WERI-Rb-1 (cell line): ENCODE data around the gene JMJD7.

Experiments
- DNase-seq: peaks from one replicate; pipeline ENCODE4 v3.0.0-alpha.2; 2020
- H3K27ac ChIP-seq: fragments of 250-450 bp; sonication (Bioruptor Pico); 2 replicates; pipeline ENCODE4 v1.5.1; 2020; ENCODE audit warnings: mild to moderate bottlenecking, moderate library complexity
- H3K27me3 ChIP-seq: fragments of 250-450 bp; sonication (Bioruptor Pico); 2 replicates; pipeline ENCODE4 v1.5.1; 2021; ENCODE audit warnings: mild to moderate bottlenecking, low read depth, moderate library complexity; ENCODE audit not compliant: insufficient read depth, severe bottlenecking
- H3K36me3 ChIP-seq: fragments of 250-450 bp; sonication (Bioruptor Pico); 2 replicates; pipeline ENCODE4 v1.5.1; 2020; ENCODE audit warnings: mild to moderate bottlenecking, moderate library complexity
- H3K4me3 ChIP-seq: 2 replicates; pipeline ENCODE4 v1.5.1; 2011; ENCODE audit warnings: low read depth, mild to moderate bottlenecking, control low read depth, low read length
- H3K9me3 ChIP-seq: fragments of 250-450 bp; sonication (Bioruptor Pico); 2 replicates; pipeline ENCODE4 v1.5.1; 2021; ENCODE audit warnings: mild to moderate bottlenecking, moderate library complexity; ENCODE audit not compliant: severe bottlenecking
- CTCF ChIP-seq: IDR thresholded peaks from 2 replicates; pipeline ENCODE4 v1.5.1; 2011; ENCODE audit warnings: low read depth, mild to moderate bottlenecking, control low read depth, inconsistent platforms, low read length

JMJD7 gene

GRCh38 chr15:41782371-41783282 is 45.3 kb upstream of the JMJD7 start:
- H3K27ac ChIP-seq, result no peak overlapping the region
- no peaks in the 10 kb centered on the region for H3K9me3 ChIP-seq
- H3K36me3 ChIP-seq, result no peaks in the 10 kb centered on the region
- H3K27me3 ChIP-seq, result no peaks in the 10 kb centered on the region
- DNase-seq, result no peak
- H3K4me3 ChIP-seq, result no peak overlapping the region
- TF ChIP-seq CTCF, result no peak

- Histone ChIP-seq H3K27ac (no peak overlapping the region), H3K9me3 (no peaks in the 10 kb centered on the region), H3K4me3 (no peak overlapping the region), H3K36me3 (no peaks in the 10 kb centered on the region), H3K27me3 (no peaks in the 10 kb centered on the region)
- TF ChIP-seq CTCF, result no peak
- no peak for DNase-seq
Observed at GRCh38 chr15:41783296-41783695, 44.6 kb upstream of the JMJD7 start.

- Histone ChIP-seq H3K27ac (no peak overlapping the region), H3K4me3 (no peak overlapping the region), H3K27me3 (no peaks in the 10 kb centered on the region), H3K36me3 (no peaks in the 10 kb centered on the region), H3K9me3 (no peaks in the 10 kb centered on the region)
- DNase-seq, result no peak
- TF ChIP-seq CTCF, result no peak
Observed at GRCh38 chr15:41788262-41788661, 39.6 kb upstream of the JMJD7 start.

GRCh38 chr15:41789236-41789635 is 38.7 kb upstream of the JMJD7 start:
- H3K4me3 ChIP-seq, result no peak overlapping the region
- H3K9me3 ChIP-seq, result no peaks in the 10 kb centered on the region
- DNase-seq, result no peak
- no peaks in the 10 kb centered on the region for H3K36me3 ChIP-seq
- H3K27ac ChIP-seq, result no peak overlapping the region
- no peaks in the 10 kb centered on the region for H3K27me3 ChIP-seq
- TF ChIP-seq CTCF, result no peak

- DNase-seq, result no peak
- no peak overlapping the region for H3K27ac ChIP-seq
- no peaks in the 10 kb centered on the region for H3K27me3 ChIP-seq
Observed at GRCh38 chr15:41789662-41790061, 38.2 kb upstream of the JMJD7 start.

More at GRCh38 chr15:41789662-41790061, 38.2 kb upstream of the JMJD7 start:
- Histone ChIP-seq H3K4me3 (no peak overlapping the region), H3K36me3 (no peaks in the 10 kb centered on the region), H3K9me3 (no peaks in the 10 kb centered on the region)
- TF ChIP-seq CTCF, result no peak
